ENCODE measurements around the gene ABR. TPM values are rescaled to one million over a fixed set of nuclear protein-coding genes. Genes with fewer than 3 reads are reported as not detected.

The ABR gene
- total RNA-seq, 6 experiments from 2014 or later, result 49.3 to 58.4 (median 54.4) TPM

DNA sequence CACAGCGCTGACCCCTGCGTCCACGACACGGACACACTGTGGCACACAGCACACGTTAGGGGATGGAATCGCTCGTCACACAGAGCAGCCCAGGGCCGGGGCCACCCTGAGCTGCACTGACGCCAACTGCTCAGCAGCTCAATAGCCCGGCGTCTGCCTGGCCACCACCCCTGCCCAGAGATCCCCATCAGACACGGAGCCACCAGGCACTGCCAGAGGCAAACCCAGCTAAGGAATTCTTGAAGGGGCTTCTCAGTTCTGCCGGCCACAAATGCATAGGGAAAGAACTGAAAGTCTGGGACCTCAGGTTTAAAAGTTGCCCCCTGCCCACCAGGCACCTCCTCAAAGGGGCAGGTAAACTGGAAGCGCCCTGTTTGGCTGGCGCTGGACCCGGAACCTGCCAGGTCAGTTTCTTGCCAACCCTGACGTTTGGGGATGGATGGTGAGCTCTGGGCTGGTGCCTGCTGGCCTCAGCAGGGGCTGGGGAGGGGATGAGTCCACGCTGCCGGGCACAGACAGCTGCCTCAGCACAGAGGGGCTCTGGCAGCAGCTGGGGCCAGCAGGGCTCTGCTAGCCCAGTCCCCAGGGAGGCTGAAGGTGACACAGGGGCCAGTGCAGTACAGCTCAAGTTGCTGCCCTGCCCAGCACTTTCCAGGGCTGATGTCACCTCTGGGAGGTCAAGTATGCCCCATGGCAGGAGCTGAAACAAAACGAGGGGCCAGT lies 149.7 kb downstream of the ABR start:
- Mint-ChIP-seq H3K36me3 (ENCODE audit: low read depth) (0 out of 2 replicates have a peak, but pooled peaks cover 7% of the 10 kb centered on the region), H3K27me3 (ENCODE audit: insufficient read depth) (no peaks in the 10 kb centered on the region), H3K4me1 (ENCODE audit: low read depth) (peaks cover 11% of the 10 kb centered on the region), H3K4me3 (no peak overlapping the region), H3K27ac (no peak overlapping the region), H3K9me3 (no peaks in the 10 kb centered on the region)
- DNase-seq, result no peak
- TF ChIP-seq, protein P1, sequence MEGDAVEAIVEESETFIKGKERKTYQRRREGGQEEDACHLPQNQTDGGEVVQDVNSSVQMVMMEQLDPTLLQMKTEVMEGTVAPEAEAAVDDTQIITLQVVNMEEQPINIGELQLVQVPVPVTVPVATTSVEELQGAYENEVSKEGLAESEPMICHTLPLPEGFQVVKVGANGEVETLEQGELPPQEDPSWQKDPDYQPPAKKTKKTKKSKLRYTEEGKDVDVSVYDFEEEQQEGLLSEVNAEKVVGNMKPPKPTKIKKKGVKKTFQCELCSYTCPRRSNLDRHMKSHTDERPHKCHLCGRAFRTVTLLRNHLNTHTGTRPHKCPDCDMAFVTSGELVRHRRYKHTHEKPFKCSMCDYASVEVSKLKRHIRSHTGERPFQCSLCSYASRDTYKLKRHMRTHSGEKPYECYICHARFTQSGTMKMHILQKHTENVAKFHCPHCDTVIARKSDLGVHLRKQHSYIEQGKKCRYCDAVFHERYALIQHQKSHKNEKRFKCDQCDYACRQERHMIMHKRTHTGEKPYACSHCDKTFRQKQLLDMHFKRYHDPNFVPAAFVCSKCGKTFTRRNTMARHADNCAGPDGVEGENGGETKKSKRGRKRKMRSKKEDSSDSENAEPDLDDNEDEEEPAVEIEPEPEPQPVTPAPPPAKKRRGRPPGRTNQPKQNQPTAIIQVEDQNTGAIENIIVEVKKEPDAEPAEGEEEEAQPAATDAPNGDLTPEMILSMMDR (IDR thresholded peaks at IDR 0.05), result no peak

DNA sequence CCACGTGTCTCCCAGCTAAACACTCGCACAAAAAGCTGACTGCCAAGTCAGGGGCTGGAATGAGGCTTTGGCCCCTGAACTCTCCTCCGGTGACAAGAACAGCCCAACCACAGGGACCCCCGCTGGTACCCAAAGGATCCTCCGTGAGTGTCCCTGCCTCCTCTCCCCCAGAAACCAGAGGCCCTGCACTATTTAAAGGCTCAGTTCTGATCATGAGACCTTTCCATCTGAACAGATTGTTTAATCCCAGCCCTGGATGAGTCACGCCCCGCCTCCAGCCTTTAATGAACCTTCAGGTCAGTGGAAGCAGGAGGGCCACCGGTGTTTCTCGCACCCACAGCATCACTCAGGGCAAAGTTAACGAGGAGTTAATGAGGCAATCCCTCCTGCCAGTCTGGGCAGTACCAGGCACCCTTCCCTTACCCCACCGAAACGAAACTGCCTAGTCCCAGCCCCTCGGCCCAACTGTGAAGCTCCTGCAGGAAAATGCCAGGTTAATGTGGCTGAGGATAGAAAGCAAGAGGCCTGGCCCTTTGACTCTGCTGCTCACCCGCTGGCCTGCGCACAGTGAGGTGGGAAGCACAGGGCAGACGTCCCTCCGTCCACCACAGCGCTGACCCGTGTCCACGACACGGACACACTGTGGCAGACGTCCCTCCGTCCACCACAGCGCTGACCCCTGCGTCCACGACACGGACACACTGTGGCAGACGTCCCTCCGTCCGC lies 150.4 kb downstream of the ABR start:
- Mint-ChIP-seq H3K4me3 (peak overlapping the region; percentile 13; the same call in 1 of the 2 replicates), H3K27ac (peak overlapping the region; percentile 66), H3K27me3 (ENCODE audit: insufficient read depth) (no peaks in the 10 kb centered on the region), H3K9me3 (no peaks in the 10 kb centered on the region), H3K4me1 (ENCODE audit: low read depth) (peaks cover 11% of the 10 kb centered on the region), H3K36me3 (ENCODE audit: low read depth) (0 out of 2 replicates have a peak, but pooled peaks cover 7% of the 10 kb centered on the region)
- TF ChIP-seq, protein P1 (IDR thresholded peaks at IDR 0.05), result no peak
- DNase-seq, result peak; percentile 52

DNA sequence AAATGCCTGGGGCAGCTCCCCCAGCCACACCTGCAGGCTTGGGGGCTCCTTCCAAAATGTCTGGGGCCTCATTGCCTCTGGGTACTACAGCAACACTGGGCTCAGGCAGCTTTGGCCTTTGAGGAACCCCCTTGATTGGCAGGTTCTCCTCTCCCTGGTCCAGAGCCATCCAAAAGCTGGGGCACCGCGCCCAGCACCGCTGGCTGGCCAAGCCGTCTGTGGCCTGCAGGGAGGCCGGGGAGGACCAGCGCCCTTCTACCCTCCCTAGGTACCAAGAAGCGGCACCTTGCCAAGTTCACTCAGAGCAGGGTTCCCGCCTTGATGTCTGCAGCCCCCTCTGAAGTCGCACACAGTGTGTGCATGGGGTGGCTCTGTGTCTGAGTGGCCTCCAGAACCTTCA lies 152.7 kb downstream of the ABR start:
- no peaks in the 10 kb centered on the region; the same call in 1 of the 2 replicates for H3K27me3 Mint-ChIP-seq (ENCODE audit: insufficient read depth)
- H3K4me3 Mint-ChIP-seq, result no peak overlapping the region
- H3K9me3 Mint-ChIP-seq, result no peaks in the 10 kb centered on the region
- TF ChIP-seq, protein P1 (IDR thresholded peaks at IDR 0.05), result no peak
- H3K4me1 Mint-ChIP-seq (ENCODE audit: low read depth), result peaks cover 11% of the 10 kb centered on the region
- 0 out of 2 replicates have a peak, but pooled peaks cover 7% of the 10 kb centered on the region for H3K36me3 Mint-ChIP-seq (ENCODE audit: low read depth)
- DNase-seq, result no peak
- no peak overlapping the region for H3K27ac Mint-ChIP-seq

DNA sequence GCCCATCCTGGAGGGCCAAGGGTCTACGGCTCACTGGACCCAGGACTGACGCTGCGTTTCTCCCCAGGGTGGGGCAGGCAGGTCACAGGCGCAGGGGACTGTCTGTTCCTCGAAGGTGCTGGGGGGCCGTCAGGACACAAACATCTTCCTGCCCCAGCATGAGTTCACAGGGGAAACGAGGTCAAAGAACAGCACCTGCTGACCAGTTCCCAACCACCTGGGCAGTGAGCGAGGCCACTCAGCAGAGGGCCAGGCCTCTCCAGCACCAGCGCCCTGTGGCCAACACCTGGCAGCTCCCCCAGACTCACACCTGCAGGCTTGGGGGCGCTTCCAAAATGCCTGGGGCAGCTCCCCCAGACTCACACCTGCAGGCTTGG lies 153.2 kb downstream of the ABR start:
- Mint-ChIP-seq H3K9me3 (no peaks in the 10 kb centered on the region), H3K4me1 (ENCODE audit: low read depth) (peaks cover 11% of the 10 kb centered on the region), H3K36me3 (ENCODE audit: low read depth) (0 out of 2 replicates have a peak, but pooled peaks cover 7% of the 10 kb centered on the region), H3K27me3 (ENCODE audit: insufficient read depth) (no peaks in the 10 kb centered on the region; the same call in 1 of the 2 replicates), H3K4me3 (no peak overlapping the region), H3K27ac (no peak overlapping the region)
- no peak for DNase-seq
- TF ChIP-seq, protein P1 (IDR thresholded peaks at IDR 0.05), result no peak

DNA sequence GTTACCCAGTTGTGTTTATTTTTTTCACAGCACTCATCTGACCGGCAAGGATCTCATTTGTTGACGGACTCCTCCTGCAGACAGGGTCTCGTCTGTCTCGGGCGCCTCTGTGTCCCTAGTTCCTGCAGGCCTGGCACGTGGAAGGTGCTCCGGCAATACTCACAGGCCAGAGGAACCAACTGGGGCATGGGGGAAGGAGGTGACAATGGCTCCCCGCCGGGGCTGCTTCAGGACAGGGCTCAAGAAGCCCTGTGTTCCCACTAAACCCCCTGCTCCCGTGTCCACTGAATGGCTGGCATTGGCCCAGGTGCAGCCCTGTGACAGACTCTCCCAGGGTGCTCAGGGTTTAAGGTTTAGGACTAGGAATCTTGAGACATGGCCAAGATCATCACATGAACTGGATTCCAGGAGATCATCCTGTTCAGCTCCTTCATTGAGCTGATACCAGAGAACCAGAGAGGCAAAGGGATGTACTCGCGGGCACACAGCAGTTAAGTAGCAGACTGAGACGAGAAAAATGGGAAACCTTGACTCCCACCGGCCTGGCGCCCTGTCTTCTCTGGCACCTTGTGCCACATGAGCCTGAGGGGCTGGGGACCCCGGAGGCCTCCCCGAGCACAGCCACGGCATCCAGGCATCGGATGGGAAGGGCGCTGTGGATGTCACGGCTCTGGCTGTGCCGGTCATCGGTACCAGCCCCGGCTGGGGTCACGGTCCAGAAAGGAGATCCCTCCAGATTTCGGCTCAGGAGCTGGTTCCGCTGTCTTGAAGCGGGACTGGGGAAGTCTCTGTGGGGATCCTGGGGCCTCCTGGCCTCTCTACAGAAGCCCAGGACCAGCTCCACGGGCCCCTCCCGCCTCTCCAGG lies 153.8 kb downstream of the ABR start:
- H3K9me3 Mint-ChIP-seq, result no peaks in the 10 kb centered on the region
- TF ChIP-seq, protein P1 (IDR thresholded peaks at IDR 0.05), result no peak
- no peak overlapping the region for H3K4me3 Mint-ChIP-seq
- no peaks in the 10 kb centered on the region; the same call in 1 of the 2 replicates for H3K27me3 Mint-ChIP-seq (ENCODE audit: insufficient read depth)
- H3K4me1 Mint-ChIP-seq (ENCODE audit: low read depth), result peaks cover 11% of the 10 kb centered on the region
- 0 out of 2 replicates have a peak, but pooled peaks cover 7% of the 10 kb centered on the region for H3K36me3 Mint-ChIP-seq (ENCODE audit: low read depth)
- no peak overlapping the region for H3K27ac Mint-ChIP-seq
- DNase-seq, result no peak

All from HFFc6 (cell line).